GM13976 (cell line): Measurements from ENCODE around the gene COL26A1.

Experiments used
- DNase-seq: peaks from one replicate; pipeline ENCODE4 v3.0.0; 2012; ENCODE audit warnings: low spot score
- CTCF ChIP-seq: IDR thresholded peaks from 2 replicates; pipeline ENCODE4 v1.5.1; 2012; ENCODE audit warnings: borderline replicate concordance, mild to moderate bottlenecking; ENCODE audit not compliant: insufficient read depth; ENCODE audit errors: extremely low read depth, missing control alignments, control extremely low read depth
- in situ Hi-C: fragments of 300-500 bp; cut with MboI; formaldehyde crosslinking; loops from one replicate; pipeline ENCODE4 v1.12.0; 2022; ENCODE audit warnings: low sequenced_read_pairs, mixed read lengths, inconsistent platforms; ENCODE audit not compliant: unreplicated experiment

COL26A1 gene

GRCh38 chr7:101537935-101538595 lies 175.4 kb downstream of the COL26A1 start:
- no peak for DNase-seq
- no peak for TF ChIP-seq CTCF
- in situ Hi-C loops = loop anchor here (25.0 kb wide), 1 partner anchor 849 kb away; the partner anchor contains the start of gene PRKRIP1

GRCh38 chr7:101538596-101539459 lies 176.2 kb downstream of the COL26A1 start:
- in situ Hi-C loops = loop anchor here (25.0 kb wide), 1 partner anchor 848 kb away; the partner anchor contains the start of gene PRKRIP1
- peak; percentile 93 for TF ChIP-seq CTCF
- peak; percentile 89 for DNase-seq

GRCh38 chr7:101539784-101540183 lies 177.1 kb downstream of the COL26A1 start:
- in situ Hi-C loops = loop anchor here (10.0 to 25.0 kb wide), 2 partner anchors 725 to 848 kb away; partner anchors contain the start of gene PRKRIP1
- DNase-seq = no peak
- TF ChIP-seq CTCF = no peak

GRCh38 chr7:101542527-101543241 lies 180.0 kb downstream of the COL26A1 start:
- peak; percentile 80 for DNase-seq
- in situ Hi-C loops = loop anchor here (10.0 to 25.0 kb wide), 2 partner anchors 722 to 845 kb away; partner anchors contain the start of gene PRKRIP1
- TF ChIP-seq CTCF = peak; percentile 86

GRCh38 chr7:101543242-101543766 lies 180.6 kb downstream of the COL26A1 start:
- no peak for TF ChIP-seq CTCF
- DNase-seq = no peak
- in situ Hi-C loops = loop anchor here (10.0 to 25.0 kb wide), 2 partner anchors 721 to 844 kb away; partner anchors contain the start of gene PRKRIP1

- TF ChIP-seq CTCF = no peak
- in situ Hi-C loops = loop anchor here (10.0 to 25.0 kb wide), 2 partner anchors 721 to 843 kb away; partner anchors contain the start of gene PRKRIP1
- DNase-seq = no peak
Measured at GRCh38 chr7:101543846-101544245, 181.2 kb downstream of the COL26A1 start.
